OCI-LY7 (cell line): Measurements from ENCODE around the gene SCN4A. TPM values are rescaled to one million over a fixed set of nuclear protein-coding genes. Genes with fewer than 3 reads are reported as not detected.

Source experiments
- BruUV-seq: library from RNA; stranded (reverse); fragments of 400-500 nt; replicated peaks from 2 replicates; lab custom pipeline; 2021; lab: Mats Ljungman, UMichigan
- CTCF ChIA-PET: fragments of 300-600 bp; sonication (Branson Sonifier 250); formaldehyde crosslinking; loops from one replicate; lab custom pipeline; 2022; ENCODE audit warnings: antibody characterized with exemption; ENCODE audit not compliant: unreplicated experiment; lab: Charles Lee
- POLR2A ChIA-PET: fragments of 300-600 bp; sonication (Branson Sonifier 250); formaldehyde crosslinking; loops from one replicate; lab custom pipeline; 2022; ENCODE audit warnings: antibody characterized with exemption; lab: Charles Lee
- DNase-seq: peaks from one replicate; pipeline ENCODE4 v3.0.0-alpha.2; 2015; ENCODE audit warnings: low spot score
- H2AFZ ChIP-seq: fragments of 200-600 bp; sonication (generic), shearing (Covaris generic); 2 replicates; pipeline ENCODE4 v1.6.1; 2014; ENCODE audit warnings: mild to moderate bottlenecking, antibody characterized with exemption, low read length, moderate library complexity
- H3K27ac ChIP-seq: fragments of 200-600 bp; sonication (generic); 2 replicates; pipeline ENCODE4 v1.5.1; 2014; ENCODE audit warnings: mixed run types, low read depth, mild to moderate bottlenecking, moderate library complexity, low read length, inconsistent platforms; ENCODE audit not compliant: poor library complexity, severe bottlenecking
- H3K36me3 ChIP-seq: fragments of 200-600 bp; sonication (generic); 2 replicates; pipeline ENCODE4 v1.6.1; 2014; ENCODE audit warnings: mild to moderate bottlenecking, antibody characterized with exemption, low read length, moderate library complexity, mixed read lengths; ENCODE audit not compliant: insufficient read depth
- H3K4me1 ChIP-seq: fragments of 200-600 bp; sonication (generic); 2 replicates; pipeline ENCODE4 v1.5.1; 2014; ENCODE audit warnings: mild to moderate bottlenecking, low read length; ENCODE audit not compliant: insufficient read depth, poor library complexity, severe bottlenecking
- H3K4me2 ChIP-seq: fragments of 200-600 bp; sonication (generic); 2 replicates; pipeline ENCODE4 v1.6.1; 2014; ENCODE audit warnings: mild to moderate bottlenecking, low read length
- H3K4me3 ChIP-seq: fragments of 200-600 bp; sonication (generic); 2 replicates; pipeline ENCODE4 v1.5.1; 2014; ENCODE audit warnings: mild to moderate bottlenecking, low read depth, low read length; ENCODE audit not compliant: poor library complexity, severe bottlenecking
- H3K79me2 ChIP-seq: fragments of 200-600 bp; sonication (generic); 2 replicates; pipeline ENCODE4 v1.6.1; 2016; ENCODE audit warnings: low read depth, mild to moderate bottlenecking, low read length, moderate library complexity, mixed read lengths; ENCODE audit not compliant: insufficient read depth
- H3K9me2 ChIP-seq: fragments of 200-600 bp; sonication (generic); 2 replicates; pipeline ENCODE4 v1.6.1; 2016; ENCODE audit warnings: mild to moderate bottlenecking, low read length, mixed read lengths; ENCODE audit not compliant: insufficient read depth
- H3K9me3 ChIP-seq: fragments of 200-600 bp; sonication (generic); 2 replicates; pipeline ENCODE4 v1.6.1; 2014; ENCODE audit warnings: mild to moderate bottlenecking, mixed run types, low read length, mixed read lengths
- H4K20me1 ChIP-seq: fragments of 200-600 bp; sonication (generic); 2 replicates; pipeline ENCODE4 v1.6.1; 2014; ENCODE audit warnings: mild to moderate bottlenecking, antibody characterized with exemption, low read length, moderate library complexity, mixed read lengths; ENCODE audit not compliant: insufficient read depth
- EZH2phosphoT487 ChIP-seq: fragments of 200-600 bp; sonication (generic); IDR thresholded peaks from 2 replicates; pipeline ENCODE4 v1.6.1; 2018; ENCODE audit warnings: low read depth, borderline replicate concordance, mild to moderate bottlenecking, mixed run types, antibody characterized with exemption, low read length, moderate library complexity, mixed read lengths
- intact Hi-C: fragments of 100-400 bp; cut with micrococcal nuclease; formaldehyde crosslinking; loops from one replicate; pipeline ENCODE4 v1.10.0; 2022; ENCODE audit not compliant: unreplicated experiment
- total RNA-seq, 2 experiments: library from RNA; depleted of rRNA in 1 of 2; stranded (reverse); fragments of >200 nt in 1 of 2; shearing (Covaris generic) in 1 of 2; gene quantifications; 2 replicates each; pipeline ENCODE4 v1.2.3, GENCODE V29; 2014 to 2022
- TF ChIP-seq, protein P1 (sequence below): fragments of 200-600 bp; sonication (generic); conservative IDR thresholded peaks from 2 replicates; pipeline ENCODE4 v1.5.1; 2014; ENCODE audit warnings: mild to moderate bottlenecking, antibody characterized with exemption, low read length, moderate library complexity, mixed read lengths

The SCN4A gene
- total RNA-seq, 2 experiments from 2014 or later, result 6.4 to 9.0 TPM

- ChIA-PET CTCF (interaction anchor here (0.6 kb wide), 1 partner anchor 13 kb away, joined by 3 read pairs; no protein-coding TSS in a partner anchor), POLR2A (no interaction called here)
- peaks cover 18% of the 10 kb centered on the region for H3K4me1 ChIP-seq
- H3K4me3 ChIP-seq, result no peak overlapping the region
- no peaks in the 10 kb centered on the region for H3K79me2 ChIP-seq
- peaks cover 36% of the 10 kb centered on the region for H3K36me3 ChIP-seq
- no peaks in the 10 kb centered on the region for H3K9me3 ChIP-seq
- H3K9me2 ChIP-seq, result no peaks in the 10 kb centered on the region
- intact Hi-C loops, result no loop called here
- H2AFZ ChIP-seq, result no peak overlapping the region
- no peaks in the 10 kb centered on the region for H4K20me1 ChIP-seq
- TF ChIP-seq EZH2phosphoT487, result no peak
- TF ChIP-seq, protein P1, sequence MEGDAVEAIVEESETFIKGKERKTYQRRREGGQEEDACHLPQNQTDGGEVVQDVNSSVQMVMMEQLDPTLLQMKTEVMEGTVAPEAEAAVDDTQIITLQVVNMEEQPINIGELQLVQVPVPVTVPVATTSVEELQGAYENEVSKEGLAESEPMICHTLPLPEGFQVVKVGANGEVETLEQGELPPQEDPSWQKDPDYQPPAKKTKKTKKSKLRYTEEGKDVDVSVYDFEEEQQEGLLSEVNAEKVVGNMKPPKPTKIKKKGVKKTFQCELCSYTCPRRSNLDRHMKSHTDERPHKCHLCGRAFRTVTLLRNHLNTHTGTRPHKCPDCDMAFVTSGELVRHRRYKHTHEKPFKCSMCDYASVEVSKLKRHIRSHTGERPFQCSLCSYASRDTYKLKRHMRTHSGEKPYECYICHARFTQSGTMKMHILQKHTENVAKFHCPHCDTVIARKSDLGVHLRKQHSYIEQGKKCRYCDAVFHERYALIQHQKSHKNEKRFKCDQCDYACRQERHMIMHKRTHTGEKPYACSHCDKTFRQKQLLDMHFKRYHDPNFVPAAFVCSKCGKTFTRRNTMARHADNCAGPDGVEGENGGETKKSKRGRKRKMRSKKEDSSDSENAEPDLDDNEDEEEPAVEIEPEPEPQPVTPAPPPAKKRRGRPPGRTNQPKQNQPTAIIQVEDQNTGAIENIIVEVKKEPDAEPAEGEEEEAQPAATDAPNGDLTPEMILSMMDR, result no peak
- TSS peak; percentile 42 for BruUV-seq
- no peak overlapping the region for H3K27ac ChIP-seq
- H3K4me2 ChIP-seq, result no peak overlapping the region
- DNase-seq, result no peak
Measured at GRCh38 chr17:63999680-64000531, 27.2 kb upstream of the SCN4A start.

DNA sequence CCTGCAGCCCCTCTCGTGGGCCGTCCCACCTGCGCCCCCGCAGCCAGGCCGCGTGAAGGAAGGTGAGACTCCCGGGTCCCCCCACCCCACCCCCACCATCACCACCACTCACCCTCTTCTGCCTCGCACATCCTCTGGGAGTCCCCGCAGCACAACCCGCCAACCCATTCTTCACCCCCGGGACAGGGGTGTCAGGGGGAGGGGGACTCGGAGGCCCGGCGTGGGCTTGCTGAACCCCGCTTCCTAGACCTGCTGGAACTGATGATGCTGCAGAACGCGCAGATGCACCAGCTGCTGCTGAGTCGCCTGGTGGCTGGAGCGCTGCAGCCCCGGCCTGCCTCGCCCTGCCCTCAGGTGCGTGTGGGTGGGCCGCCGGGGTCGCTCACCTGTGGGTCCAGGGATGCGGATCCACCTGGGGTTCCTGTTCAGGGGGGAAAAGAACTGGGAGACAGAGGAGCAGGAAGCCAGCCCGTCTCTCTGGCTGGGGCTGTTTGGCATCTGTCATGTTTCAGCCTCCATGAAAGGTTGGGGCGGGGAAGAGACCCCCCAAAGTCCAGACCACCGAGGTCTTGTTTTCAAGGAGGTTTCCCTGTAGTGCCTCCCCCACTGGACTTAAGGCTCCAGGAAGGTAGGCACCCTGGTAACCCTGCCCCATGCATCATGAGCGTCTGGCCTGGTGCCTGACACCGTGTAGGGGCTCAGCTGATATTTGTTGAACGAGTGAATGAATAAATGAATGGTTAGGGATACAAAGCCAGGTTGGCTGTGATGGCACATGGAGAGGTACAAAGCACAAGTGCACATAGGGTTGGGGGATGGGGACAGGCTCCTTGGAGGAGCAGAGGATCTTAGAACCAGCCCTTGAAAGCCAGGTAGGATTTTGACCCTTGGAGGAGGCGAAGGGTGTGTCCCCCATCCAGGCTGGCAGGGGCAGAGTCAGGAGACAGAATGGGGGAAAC lies 26.3 kb upstream of the SCN4A start:
- Histone ChIP-seq H3K79me2 (no peaks in the 10 kb centered on the region), H3K9me3 (no peaks in the 10 kb centered on the region), H3K36me3 (peaks cover 27% of the 10 kb centered on the region; the same call in 1 of the 2 replicates), H3K27ac (no peak overlapping the region), H3K4me3 (peak overlapping the region; percentile 69), H4K20me1 (no peaks in the 10 kb centered on the region), H2AFZ (peak overlapping the region; percentile 12; the same call in 1 of the 2 replicates), H3K4me2 (peak overlapping the region; percentile 87), H3K9me2 (no peaks in the 10 kb centered on the region), H3K4me1 (peaks cover 18% of the 10 kb centered on the region)
- no TSS peak for BruUV-seq
- ChIA-PET CTCF (no interaction called here), POLR2A (no interaction called here)
- intact Hi-C loops, result no loop called here
- DNase-seq, result no peak
- TF ChIP-seq EZH2phosphoT487, result no peak
- TF ChIP-seq, protein P1, result no peak
